AG10803 (cell line): ENCODE data around the gene RAB37.

Experiments
- DNase-seq: peaks from one replicate; pipeline ENCODE4 v3.0.0; 2010; ENCODE audit warnings: low read depth
- H3K4me3 ChIP-seq: 2 replicates; pipeline ENCODE4 v1.5.1; 2011; ENCODE audit warnings: mild to moderate bottlenecking, low read length, control low read depth
- CTCF ChIP-seq: conservative IDR thresholded peaks from 2 replicates; pipeline ENCODE4 v1.5.1; 2011; ENCODE audit warnings: mild to moderate bottlenecking, low read length, control low read depth, inconsistent platforms

Gene RAB37

DNA sequence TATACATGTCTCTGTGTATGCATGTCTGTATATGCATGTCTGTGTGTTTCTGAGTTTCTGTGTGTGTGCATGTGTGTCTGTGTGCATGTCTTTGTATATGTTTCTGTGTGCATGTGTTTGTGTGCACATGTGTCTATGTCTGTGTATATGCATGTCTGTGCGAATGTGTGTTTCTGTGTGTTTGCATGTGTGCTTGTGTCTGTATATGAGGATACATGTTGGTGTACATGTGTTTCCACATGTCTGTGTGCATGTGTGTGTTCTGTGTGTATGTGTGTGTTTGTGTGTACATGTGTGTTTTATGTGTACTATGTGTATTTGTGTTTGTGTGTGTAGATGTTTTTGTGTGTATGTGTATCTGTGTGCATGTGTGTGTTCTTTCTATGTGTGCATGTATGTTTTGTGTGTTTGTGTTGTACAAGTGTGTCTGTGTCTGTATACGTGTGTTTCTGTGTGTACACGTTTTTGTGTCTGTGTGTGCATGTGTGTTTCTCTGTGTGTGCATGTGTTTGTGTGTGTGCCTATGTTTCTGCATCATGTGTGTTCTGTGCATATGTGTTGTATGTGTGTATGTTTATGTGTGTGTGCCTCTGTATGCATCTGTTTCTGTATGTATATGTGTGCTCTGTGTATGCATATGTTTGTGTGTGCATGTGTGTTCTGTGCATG is 8.9 kb upstream of the RAB37 start:
- DNase-seq = no peak
- no peak for TF ChIP-seq CTCF
- no peak overlapping the region for H3K4me3 ChIP-seq

- no peak for DNase-seq
- H3K4me3 ChIP-seq = no peak overlapping the region
- TF ChIP-seq CTCF = no peak
These were observed 8.4 kb upstream of the RAB37 start for GRCh38 chr17:74728702-74729075.

GRCh38 chr17:74729368-74729767 is 7.7 kb upstream of the RAB37 start:
- no peak for TF ChIP-seq CTCF
- DNase-seq = no peak
- no peak overlapping the region for H3K4me3 ChIP-seq

DNA sequence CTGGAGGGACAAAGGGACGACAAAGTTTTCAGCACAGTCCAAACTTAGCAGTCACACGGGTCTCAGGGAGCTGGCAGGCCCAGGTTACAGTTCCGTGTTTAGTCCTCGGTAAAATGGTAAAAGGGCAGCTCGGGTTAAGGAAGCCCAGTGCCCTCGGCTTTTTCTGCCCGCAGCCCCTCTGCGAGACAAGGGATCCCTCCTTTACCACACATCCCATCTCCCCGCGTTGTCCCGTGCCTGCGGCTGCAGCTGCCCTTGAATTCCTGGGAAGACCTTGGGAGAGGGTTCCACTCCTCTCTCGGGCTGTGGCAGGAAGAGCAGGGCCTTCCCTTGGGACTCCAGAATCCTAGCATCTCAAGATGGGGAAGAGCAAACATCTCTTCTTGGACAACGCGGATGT is 7.2 kb upstream of the RAB37 start:
- DNase-seq = no peak
- H3K4me3 ChIP-seq = no peak overlapping the region
- TF ChIP-seq CTCF = no peak

GRCh38 chr17:74730491-74731346 is 6.3 kb upstream of the RAB37 start:
- no peak for DNase-seq
- H3K4me3 ChIP-seq = no peak overlapping the region
- TF ChIP-seq CTCF = no peak

DNA sequence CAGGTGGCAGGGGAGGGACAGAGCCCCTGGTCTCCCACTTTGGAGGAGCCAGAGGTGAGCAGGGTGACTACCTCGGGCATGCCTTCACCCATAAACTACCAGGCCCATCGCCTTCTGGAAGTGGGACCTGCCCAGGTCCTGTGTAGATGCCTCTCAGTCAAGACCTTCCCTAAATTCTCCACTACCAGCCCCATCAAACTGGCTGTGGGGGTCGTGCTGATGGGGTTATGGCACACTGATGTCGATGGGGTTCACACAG is 5.8 kb upstream of the RAB37 start:
- TF ChIP-seq CTCF = no peak
- no peak overlapping the region for H3K4me3 ChIP-seq
- no peak for DNase-seq
